ENCODE data around the gene DNAAF5. TPM values are rescaled to one million over a fixed set of nuclear protein-coding genes. Genes with fewer than 3 reads are reported as not detected.

DNAAF5 gene
- total RNA-seq, 4 donors from 2014 or later = 19.0 to 25.3 (median 24.1) TPM

DNA sequence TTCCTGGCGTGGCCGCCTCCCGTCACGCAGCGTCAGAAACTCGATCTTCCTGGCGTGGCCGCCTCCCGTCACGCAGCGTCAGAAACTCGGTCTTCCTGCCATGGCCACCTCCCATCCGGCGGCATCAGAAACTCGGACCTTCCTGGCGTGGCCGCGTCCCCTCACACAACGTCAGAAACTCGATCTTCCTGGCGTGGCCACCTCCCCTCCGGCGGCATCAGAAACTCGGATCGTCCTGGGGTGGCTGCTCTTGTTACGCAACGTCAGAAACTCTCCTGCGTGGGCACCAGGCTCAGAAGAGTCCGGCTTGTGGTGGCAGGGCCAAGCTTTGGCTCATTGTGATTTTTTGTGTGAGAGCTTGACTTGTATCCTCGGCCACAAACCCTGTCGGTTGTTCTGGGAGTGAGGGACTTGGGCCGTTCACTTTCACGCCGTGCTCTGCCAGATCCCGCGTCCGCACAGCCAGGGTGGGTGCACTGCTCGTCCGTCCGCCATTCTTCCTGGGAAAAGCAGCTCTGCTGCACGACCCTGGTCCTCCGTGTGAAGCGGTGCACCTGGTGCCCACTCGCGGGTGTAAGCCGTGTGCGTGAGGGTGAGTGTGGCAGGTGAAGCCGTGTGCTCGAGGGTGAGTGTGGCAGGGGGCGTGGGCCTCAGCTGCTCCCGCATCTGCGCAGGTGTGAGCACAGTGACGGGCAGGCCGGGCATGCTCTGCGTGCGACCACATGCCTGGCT is 56.4 kb downstream of the DNAAF5 start:
- 95% methylated on average over 52 to 56 of the region's 56 CpGs for WGBS, 2 donors

DNA sequence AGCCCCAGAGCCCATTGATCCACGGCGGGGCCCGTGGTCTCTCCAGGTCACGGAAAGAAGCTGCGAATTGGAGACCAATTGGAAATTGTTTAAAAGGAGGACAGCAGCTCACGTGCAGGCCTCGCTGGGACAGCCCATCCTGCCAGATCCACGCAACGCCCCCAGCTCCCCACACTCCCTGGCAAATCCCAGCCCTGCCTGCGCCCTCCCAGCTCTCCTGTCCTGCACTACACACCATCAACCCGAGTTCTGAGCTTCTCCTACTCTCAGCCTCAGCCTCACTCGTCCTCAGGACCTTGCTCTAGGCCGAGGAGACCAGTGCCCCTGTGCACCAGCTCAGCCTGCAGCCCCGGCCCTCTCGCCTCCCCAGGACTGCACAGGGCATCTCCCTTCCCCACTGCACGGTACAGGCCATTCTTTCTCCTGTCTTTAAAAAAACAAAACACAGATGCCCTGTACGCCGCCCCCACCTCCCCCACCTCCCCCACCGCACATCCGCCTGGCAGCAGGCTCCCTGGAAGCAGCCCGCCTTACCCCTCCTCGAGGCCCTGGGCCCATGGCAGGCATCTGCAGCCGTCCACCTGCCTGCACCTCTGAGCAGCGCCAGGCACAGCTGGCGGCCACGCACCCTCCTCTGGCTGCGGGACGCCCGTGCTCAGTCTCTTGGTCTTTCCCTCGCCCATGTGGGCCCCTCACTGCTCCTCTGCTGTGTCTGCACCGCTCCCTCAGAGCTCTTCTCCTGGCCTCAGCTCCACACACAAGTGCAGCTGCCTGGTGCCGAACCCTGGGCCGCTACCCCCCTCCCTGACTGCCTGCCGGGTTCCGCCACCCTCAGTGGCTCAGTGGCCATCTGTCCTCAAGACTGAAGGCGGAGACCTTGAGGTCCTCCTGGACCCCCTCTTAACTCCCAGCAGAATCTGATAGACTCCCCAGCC is 57.3 kb downstream of the DNAAF5 start:
- no peak overlapping the region for H3K4me3 ChIP-seq (ENCODE audit: low read depth, poor library complexity, severe bottlenecking)
- intact Hi-C loops (cut with DNase I; ENCODE audit: low total_unique reads) = no loop called here
- WGBS, 2 donors = 91 to 94% methylated on average over 36 of the region's 36 CpGs
- no peak for DNase-seq (ENCODE audit: low spot score in 2 of 2)
- no peak for TF ChIP-seq POLR2A (IDR thresholded peaks at IDR 0.05)
- TF ChIP-seq, protein P1, sequence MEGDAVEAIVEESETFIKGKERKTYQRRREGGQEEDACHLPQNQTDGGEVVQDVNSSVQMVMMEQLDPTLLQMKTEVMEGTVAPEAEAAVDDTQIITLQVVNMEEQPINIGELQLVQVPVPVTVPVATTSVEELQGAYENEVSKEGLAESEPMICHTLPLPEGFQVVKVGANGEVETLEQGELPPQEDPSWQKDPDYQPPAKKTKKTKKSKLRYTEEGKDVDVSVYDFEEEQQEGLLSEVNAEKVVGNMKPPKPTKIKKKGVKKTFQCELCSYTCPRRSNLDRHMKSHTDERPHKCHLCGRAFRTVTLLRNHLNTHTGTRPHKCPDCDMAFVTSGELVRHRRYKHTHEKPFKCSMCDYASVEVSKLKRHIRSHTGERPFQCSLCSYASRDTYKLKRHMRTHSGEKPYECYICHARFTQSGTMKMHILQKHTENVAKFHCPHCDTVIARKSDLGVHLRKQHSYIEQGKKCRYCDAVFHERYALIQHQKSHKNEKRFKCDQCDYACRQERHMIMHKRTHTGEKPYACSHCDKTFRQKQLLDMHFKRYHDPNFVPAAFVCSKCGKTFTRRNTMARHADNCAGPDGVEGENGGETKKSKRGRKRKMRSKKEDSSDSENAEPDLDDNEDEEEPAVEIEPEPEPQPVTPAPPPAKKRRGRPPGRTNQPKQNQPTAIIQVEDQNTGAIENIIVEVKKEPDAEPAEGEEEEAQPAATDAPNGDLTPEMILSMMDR (IDR thresholded peaks at IDR 0.05) = no peak

More for the DNA sequence above, 56.4 kb downstream of the DNAAF5 start:
- TF ChIP-seq, protein P1 (IDR thresholded peaks at IDR 0.05) = no peak
- TF ChIP-seq POLR2A (IDR thresholded peaks at IDR 0.05) = no peak
- no peak for DNase-seq (ENCODE audit: low spot score in 2 of 2)
- no peak overlapping the region for H3K4me3 ChIP-seq (ENCODE audit: low read depth, poor library complexity, severe bottlenecking)
- intact Hi-C loops (cut with DNase I; ENCODE audit: low total_unique reads) = no loop called here

DNA sequence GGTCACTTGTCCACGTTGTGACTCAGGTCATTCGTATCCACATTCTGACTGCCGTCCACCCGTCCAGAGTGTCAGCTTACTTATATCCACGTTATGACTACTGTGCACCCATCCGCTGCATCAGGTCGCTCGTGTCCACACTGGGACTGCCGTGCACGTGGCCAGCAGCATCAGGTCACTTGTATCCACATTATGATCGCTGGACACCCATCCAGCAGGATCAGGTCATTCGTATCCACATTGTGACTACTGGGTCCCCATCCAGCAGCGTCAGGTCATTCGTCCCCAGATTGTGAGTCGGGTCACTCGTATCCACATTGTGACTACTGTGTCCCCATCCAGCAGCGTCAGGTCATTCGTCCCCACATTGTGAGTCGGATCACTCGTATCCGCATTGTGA is 58.5 kb downstream of the DNAAF5 start:
- WGBS, 2 donors = 96% methylated on average over 21 of the region's 21 CpGs
- intact Hi-C loops (cut with DNase I; ENCODE audit: low total_unique reads) = no loop called here
- TF ChIP-seq POLR2A (IDR thresholded peaks at IDR 0.05) = no peak
- TF ChIP-seq, protein P1 (IDR thresholded peaks at IDR 0.05) = no peak
- no peak for DNase-seq (ENCODE audit: low spot score in 2 of 2)
- no peak overlapping the region for H3K4me3 ChIP-seq (ENCODE audit: low read depth, poor library complexity, severe bottlenecking)

DNA sequence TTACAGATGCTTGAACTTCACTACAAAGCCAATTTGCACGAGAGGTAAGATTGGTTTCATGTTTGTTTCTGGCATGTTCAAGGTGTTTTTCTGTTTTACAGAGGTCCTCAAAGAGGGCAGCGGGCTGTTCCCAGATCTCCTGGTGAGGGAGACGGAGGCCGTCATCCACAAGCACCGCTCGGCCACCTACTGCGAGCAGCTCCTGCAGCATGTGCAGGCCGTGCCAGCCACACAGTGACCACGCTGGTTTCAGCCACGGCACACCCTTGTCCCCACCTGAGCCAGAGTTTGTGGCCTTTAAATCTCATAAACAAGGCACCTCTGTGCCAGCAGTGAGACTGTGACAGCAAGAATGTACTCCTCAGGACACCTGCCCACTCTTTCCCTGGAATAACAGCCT is 58.9 kb downstream of the DNAAF5 start:
- 96 to 97% methylated on average over 10 of the region's 10 CpGs for WGBS, 2 donors
- DNase-seq (ENCODE audit: low spot score in 2 of 2) = no peak
- no peak overlapping the region for H3K4me3 ChIP-seq (ENCODE audit: low read depth, poor library complexity, severe bottlenecking)
- intact Hi-C loops (cut with DNase I; ENCODE audit: low total_unique reads) = no loop called here
- TF ChIP-seq, protein P1 (IDR thresholded peaks at IDR 0.05) = no peak
- TF ChIP-seq POLR2A (IDR thresholded peaks at IDR 0.05) = no peak

DNA sequence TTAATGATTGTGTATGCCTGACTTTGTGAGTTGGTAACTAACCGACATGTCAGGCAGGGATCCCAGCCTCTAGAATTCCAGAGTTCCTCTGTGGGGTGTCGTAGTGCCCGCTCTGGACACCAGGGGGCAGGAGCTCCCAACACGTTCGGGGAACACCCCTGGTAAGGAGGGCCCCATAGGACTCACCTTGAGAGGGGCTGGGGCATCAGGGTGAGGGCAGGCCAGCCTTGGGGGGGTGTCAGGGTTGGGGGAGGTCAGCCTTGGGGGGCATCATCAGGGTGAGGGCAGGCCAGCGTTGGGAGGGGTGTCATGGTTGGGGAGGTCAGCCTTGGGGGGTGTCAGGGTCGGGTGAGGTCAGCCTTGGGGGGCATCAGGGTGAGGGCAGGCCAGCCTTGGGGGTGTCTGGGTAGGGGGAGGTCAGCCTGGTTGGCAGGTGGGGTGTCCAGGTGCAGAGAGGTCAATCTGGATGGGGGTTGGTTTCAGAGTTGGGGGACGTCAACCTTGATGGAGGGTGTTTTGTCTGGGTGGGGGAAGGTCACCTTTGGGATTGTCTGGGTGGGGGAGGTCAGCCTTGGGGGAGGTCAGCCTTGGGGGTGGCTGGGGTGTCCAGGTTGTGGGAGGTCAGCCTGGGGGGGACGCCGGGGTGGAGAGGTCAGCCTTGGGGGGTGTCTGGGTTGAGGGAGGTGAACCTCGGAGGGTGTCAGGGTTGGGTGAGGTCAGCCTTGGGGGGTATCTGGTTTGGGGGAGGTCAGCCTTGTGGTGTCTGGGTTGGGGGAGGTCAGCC is 60.2 kb downstream of the DNAAF5 start:
- peak; percentile 65 to 96 for DNase-seq (ENCODE audit: low spot score in 2 of 2)
- intact Hi-C loops (cut with DNase I; ENCODE audit: low total_unique reads) = loop anchor here (2.0 kb wide), 1 partner anchor 86 kb away; no protein-coding TSS in a partner anchor
- no peak overlapping the region for H3K4me3 ChIP-seq (ENCODE audit: low read depth, poor library complexity, severe bottlenecking)
- TF ChIP-seq POLR2A (IDR thresholded peaks at IDR 0.05) = no peak
- TF ChIP-seq, protein P1 (IDR thresholded peaks at IDR 0.05) = peak in 1 of 3 donors; percentile 64
- WGBS, 2 donors = 43 to 54% methylated on average over 8 to 10 of the region's 11 CpGs

Measured in lower leg skin (tissue), 4 donors.